ENCODE measurements around the gene TNNI3.

DNA sequence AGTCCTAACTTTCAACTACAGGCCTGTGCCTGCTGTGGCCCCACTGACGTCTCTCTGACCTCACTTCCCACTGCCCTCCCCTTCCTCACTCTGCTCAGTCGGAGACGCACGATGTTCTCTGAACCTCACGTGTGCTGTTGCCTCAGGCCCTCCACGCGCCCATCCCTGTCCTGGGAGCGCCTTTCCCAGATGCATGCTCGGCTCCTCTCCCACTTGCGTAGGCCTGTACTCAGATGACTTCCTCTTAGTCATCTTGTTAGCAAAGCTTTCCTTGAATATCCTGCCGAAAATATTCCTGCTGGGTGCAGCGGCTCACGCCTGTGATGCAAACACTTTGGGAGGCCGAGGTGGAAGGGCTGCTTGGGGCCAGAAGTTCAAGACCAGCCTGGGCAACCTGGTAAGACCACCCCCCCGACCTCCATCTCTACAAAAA, 31.9 kb upstream of the TNNI3 start:
- TF ChIP-seq, protein P1, sequence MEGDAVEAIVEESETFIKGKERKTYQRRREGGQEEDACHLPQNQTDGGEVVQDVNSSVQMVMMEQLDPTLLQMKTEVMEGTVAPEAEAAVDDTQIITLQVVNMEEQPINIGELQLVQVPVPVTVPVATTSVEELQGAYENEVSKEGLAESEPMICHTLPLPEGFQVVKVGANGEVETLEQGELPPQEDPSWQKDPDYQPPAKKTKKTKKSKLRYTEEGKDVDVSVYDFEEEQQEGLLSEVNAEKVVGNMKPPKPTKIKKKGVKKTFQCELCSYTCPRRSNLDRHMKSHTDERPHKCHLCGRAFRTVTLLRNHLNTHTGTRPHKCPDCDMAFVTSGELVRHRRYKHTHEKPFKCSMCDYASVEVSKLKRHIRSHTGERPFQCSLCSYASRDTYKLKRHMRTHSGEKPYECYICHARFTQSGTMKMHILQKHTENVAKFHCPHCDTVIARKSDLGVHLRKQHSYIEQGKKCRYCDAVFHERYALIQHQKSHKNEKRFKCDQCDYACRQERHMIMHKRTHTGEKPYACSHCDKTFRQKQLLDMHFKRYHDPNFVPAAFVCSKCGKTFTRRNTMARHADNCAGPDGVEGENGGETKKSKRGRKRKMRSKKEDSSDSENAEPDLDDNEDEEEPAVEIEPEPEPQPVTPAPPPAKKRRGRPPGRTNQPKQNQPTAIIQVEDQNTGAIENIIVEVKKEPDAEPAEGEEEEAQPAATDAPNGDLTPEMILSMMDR (IDR thresholded peaks at IDR 0.05; ENCODE audit: low read depth, low read length) = no peak
- TF ChIP-seq EZH2phosphoT487 (IDR thresholded peaks at IDR 0.05; ENCODE audit: low read depth) = no peak

All from OCI-LY3 (cell line).